H1 (cell line): ENCODE results near the gene LY6G6D.

Source experiments
- CEBPB ChIP-seq: IDR thresholded peaks from 2 replicates; pipeline ENCODE4 v1.6.1; 2012; ENCODE audit warnings: low read depth, low read length
- MAFK ChIP-seq: IDR thresholded peaks from 2 replicates; pipeline ENCODE4 v1.6.1; 2012; ENCODE audit warnings: low read depth, mild to moderate bottlenecking, improper control_type of control experiment, low read length
- TF ChIP-seq, protein P1 (sequence below): IDR thresholded peaks from 2 replicates; pipeline ENCODE4 v1.6.1; 2011; ENCODE audit warnings: low read depth, mild to moderate bottlenecking, low read length; ENCODE audit not compliant: insufficient read depth
- TF ChIP-seq, protein P2 (sequence below): IDR thresholded peaks from 2 replicates; pipeline ENCODE4 v1.6.1; 2011; ENCODE audit warnings: low read length, improper control_type of control experiment

DNA sequence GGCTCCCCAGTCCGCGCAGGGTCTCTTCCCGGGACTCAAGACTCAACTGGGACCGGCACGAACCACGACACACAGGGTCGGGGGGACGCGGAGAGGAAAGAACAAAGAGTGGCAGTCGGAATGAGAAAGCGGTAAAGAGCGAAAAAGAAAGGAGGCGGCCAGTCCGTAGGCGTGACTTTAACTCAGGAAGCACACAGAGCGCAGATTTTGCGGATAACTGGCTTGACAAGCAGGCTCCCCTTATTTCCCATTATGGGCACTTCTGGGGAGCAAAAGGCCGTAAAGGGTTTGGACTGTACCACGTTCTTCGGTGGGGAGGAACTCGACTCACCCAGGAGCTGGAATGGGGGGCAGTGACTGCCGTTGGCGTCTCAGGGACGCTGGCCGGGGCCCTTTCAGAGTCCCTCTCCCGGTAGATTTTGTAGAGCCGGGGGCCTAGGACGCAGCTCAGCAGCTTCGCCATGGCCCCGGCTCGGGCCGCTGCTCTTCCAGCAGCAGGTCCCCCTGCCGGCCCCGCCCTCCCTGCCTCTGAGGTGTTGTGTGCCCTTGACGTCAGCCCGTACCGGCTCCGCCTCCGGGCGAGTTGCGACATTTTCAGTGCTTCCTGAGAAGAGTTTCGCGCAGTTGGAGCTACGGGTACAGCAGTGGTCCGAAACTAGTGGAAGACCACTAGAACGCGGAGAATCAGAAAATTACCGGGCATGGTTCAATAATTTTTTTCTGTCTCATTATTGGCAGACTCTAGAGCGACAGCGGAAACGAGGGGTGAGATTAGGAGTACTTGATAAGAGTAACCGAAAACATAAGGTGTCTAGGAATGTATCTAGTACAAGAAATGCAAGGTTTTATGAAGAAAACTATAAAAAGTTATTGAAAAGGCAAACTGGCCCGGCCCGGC is 12.1 kb upstream of the LY6G6D start, which contains the start of gene ABHD16A:
- peak; percentile 100 for TF ChIP-seq CEBPB
- TF ChIP-seq MAFK, result no peak
- TF ChIP-seq, protein P1, sequence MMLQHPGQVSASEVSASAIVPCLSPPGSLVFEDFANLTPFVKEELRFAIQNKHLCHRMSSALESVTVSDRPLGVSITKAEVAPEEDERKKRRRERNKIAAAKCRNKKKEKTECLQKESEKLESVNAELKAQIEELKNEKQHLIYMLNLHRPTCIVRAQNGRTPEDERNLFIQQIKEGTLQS, result no peak
- TF ChIP-seq, protein P2, sequence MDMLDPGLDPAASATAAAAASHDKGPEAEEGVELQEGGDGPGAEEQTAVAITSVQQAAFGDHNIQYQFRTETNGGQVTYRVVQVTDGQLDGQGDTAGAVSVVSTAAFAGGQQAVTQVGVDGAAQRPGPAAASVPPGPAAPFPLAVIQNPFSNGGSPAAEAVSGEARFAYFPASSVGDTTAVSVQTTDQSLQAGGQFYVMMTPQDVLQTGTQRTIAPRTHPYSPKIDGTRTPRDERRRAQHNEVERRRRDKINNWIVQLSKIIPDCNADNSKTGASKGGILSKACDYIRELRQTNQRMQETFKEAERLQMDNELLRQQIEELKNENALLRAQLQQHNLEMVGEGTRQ, result no peak
